K562 (cell line): Measurements from ENCODE around the gene TMEM218. TPM values are rescaled to one million over a fixed set of nuclear protein-coding genes. Genes with fewer than 3 reads are reported as not detected.

Source experiments
- ATAC-seq: fragments of 200-7000 bp; cut with Tn5 transposase; 3 replicates; pipeline ENCODE4 v1.9.1; 2020; ENCODE audit warnings: moderate library complexity
- BruUV-seq: library from RNA; stranded (reverse); fragments of 400-500 nt; replicated peaks from 2 replicates; lab custom pipeline; 2021; lab: Mats Ljungman, UMichigan
- CTCF ChIA-PET: fragments of 300-600 bp; formaldehyde crosslinking; extraction: SDS; loops from one replicate; lab custom pipeline; 2021; ENCODE audit warnings: low intra/inter-chr PET ratio; lab: Yijun Ruan, JAX
- POLR2A ChIA-PET: fragments of 300-600, 350-650 bp; sonication (Branson Sonifier 250); formaldehyde crosslinking; extraction: SDS; loops from one replicate; lab custom pipeline; 2021; ENCODE audit warnings: antibody characterized with exemption, inconsistent platforms; lab: Yijun Ruan, JAX
- DNase-seq, 4 experiments: peaks; one replicate each; pipeline versions ENCODE4 v3.0.0 to v3.0.0-alpha.2; 2011 to 2018; ENCODE audit warnings: low spot score in 3 of 4, mixed read lengths in 3 of 4; ENCODE audit errors: extremely low read depth in 1 of 4
- FAIRE-seq: peaks from 2 replicates; lab custom pipeline; 2011; peaks lifted over from hg19 to GRCh38; lab: Jason Lieb, UNC
- H2AFZ ChIP-seq: 2 replicates; pipeline ENCODE4 v1.6.0; 2011; ENCODE audit warnings: low read depth, low read length, control low read depth, inconsistent platforms
- H3K27ac ChIP-seq: fragments of 200-600 bp; 3 replicates; pipeline ENCODE4 v1.8.0; 2011; ENCODE audit warnings: low read depth, mild to moderate bottlenecking, control low read depth, inconsistent platforms, low read length, moderate library complexity, mixed read lengths; ENCODE audit errors: extremely low read depth
- H3K27me3 ChIP-seq, 2 experiments: fragments of 300-600 bp in 1 of 2; 2 replicates in 1 of 2; 3 replicates in 1 of 2; pipeline versions ENCODE4 v1.6.0 to v1.8.0; 2011; ENCODE audit warnings: inconsistent platforms in 2 of 2, low read length in 2 of 2, mild to moderate bottlenecking in 1 of 2, mixed read lengths in 1 of 2, moderate library complexity in 1 of 2; ENCODE audit not compliant: control insufficient read depth in 2 of 2, insufficient read depth in 2 of 2
- H3K36me3 ChIP-seq: fragments of 300-600 bp; 3 replicates; pipeline ENCODE4 v1.8.0; 2011; ENCODE audit warnings: mild to moderate bottlenecking, low read length, inconsistent platforms; ENCODE audit not compliant: control insufficient read depth, insufficient read depth
- H3K4me1 ChIP-seq, 2 experiments: fragments of 200-600 bp in 1 of 2; replicated peaks in 1 of 2; 2 replicates in 1 of 2; 3 replicates in 1 of 2; pipeline versions ENCODE4 v1.5.1 to v1.8.0; 2011; ENCODE audit warnings: inconsistent platforms in 2 of 2, low read length in 2 of 2, mild to moderate bottlenecking in 1 of 2, mixed read lengths in 1 of 2, moderate library complexity in 1 of 2; ENCODE audit not compliant: control insufficient read depth in 2 of 2, insufficient read depth in 2 of 2
- H3K4me2 ChIP-seq: 2 replicates; pipeline ENCODE4 v1.6.1; 2011; ENCODE audit warnings: low read length, control low read depth, inconsistent platforms, mixed read lengths; ENCODE audit not compliant: insufficient read depth
- H3K4me3 ChIP-seq: fragments of 200-600 bp; sonication (generic), shearing (Covaris generic); 2 replicates; pipeline ENCODE4 v1.5.1; 2016; ENCODE audit warnings: control low read depth, inconsistent platforms
- H3K79me2 ChIP-seq: fragments of 200-600 bp; 3 replicates; pipeline ENCODE4 v1.8.0; 2011; ENCODE audit warnings: low read length, inconsistent platforms; ENCODE audit not compliant: control insufficient read depth, insufficient read depth
- H3K9ac ChIP-seq, 2 experiments: 2 replicates each; pipeline versions ENCODE4 v1.6.0 to v1.6.1; 2011; ENCODE audit warnings: low read depth in 2 of 2, low read length in 2 of 2, control low read depth in 1 of 2, inconsistent platforms in 1 of 2, mild to moderate bottlenecking in 1 of 2, mixed read lengths in 1 of 2; ENCODE audit not compliant: insufficient read depth in 1 of 2
- H3K9me1 ChIP-seq: one replicate; pipeline ENCODE4 v1.6.0; 2011; ENCODE audit warnings: inconsistent platforms, mild to moderate bottlenecking, low read length, moderate library complexity; ENCODE audit not compliant: control insufficient read depth, insufficient read depth
- H3K9me3 ChIP-seq: replicated peaks from 2 replicates; pipeline ENCODE4 v1.5.1; 2011; ENCODE audit warnings: low read depth, low read length, inconsistent platforms; ENCODE audit not compliant: control insufficient read depth, insufficient read depth
- H4K20me1 ChIP-seq: replicated peaks from 2 replicates; pipeline ENCODE4 v1.6.1; 2011; ENCODE audit warnings: low read length, inconsistent platforms, mixed read lengths; ENCODE audit not compliant: control insufficient read depth, insufficient read depth
- ATF7 ChIP-seq: fragments of 450-650 bp; IDR thresholded peaks from 2 replicates; pipeline ENCODE4 v1.7.1; 2014; ENCODE audit warnings: mild to moderate bottlenecking, moderate library complexity
- CBX2 ChIP-seq: fragments of 200-600 bp; sonication (generic); IDR thresholded peaks from one replicate; pipeline ENCODE4 v1.6.1; 2012; ENCODE audit warnings: mild to moderate bottlenecking, low read length, inconsistent platforms; ENCODE audit not compliant: insufficient read depth, poor library complexity, severe bottlenecking
- E4F1 ChIP-seq: fragments of 250-450 bp; sonication (Bioruptor Pico); IDR thresholded peaks from 2 replicates; pipeline ENCODE4 v1.5.0; 2021; ENCODE audit warnings: mild to moderate bottlenecking, borderline replicate concordance
- ETV1 ChIP-seq: fragments of 450-650 bp; conservative IDR thresholded peaks from 2 replicates; pipeline ENCODE4 v1.6.1; 2016; ENCODE audit warnings: missing genetic modification characterization, control low read depth, low read depth, missing compliant biosample characterization
- FIP1L1 ChIP-seq: fragments of 200-400 bp; formaldehyde crosslinking; IDR thresholded peaks from 2 replicates; pipeline ENCODE4 v1.6.1; 2018; ENCODE audit warnings: mild to moderate bottlenecking, low read depth, low read length; ENCODE audit not compliant: poor library complexity, severe bottlenecking
- HLTF ChIP-seq: fragments of 450-650 bp; IDR thresholded peaks from 2 replicates; pipeline ENCODE4 v1.6.1; 2016
- IFI16 ChIP-seq: fragments of 250-450 bp; sonication (Bioruptor Pico); IDR thresholded peaks from 2 replicates; pipeline ENCODE4 v2.1.2; 2022; ENCODE audit warnings: mild to moderate bottlenecking, inconsistent platforms
- KDM2B ChIP-seq: fragments of 250-450 bp; sonication (Bioruptor Pico); IDR thresholded peaks from 2 replicates; pipeline ENCODE4 v1.8.0; 2021; ENCODE audit warnings: mild to moderate bottlenecking, moderate library complexity
- KDM4B ChIP-seq, 2 experiments: fragments of 450-650 bp in 1 of 2; sonication (generic) in 1 of 2; IDR thresholded peaks; 2 replicates each; pipeline ENCODE4 v1.6.1; 2016 to 2017; ENCODE audit warnings: borderline replicate concordance in 2 of 2, antibody characterized with exemption in 1 of 2, low read depth in 1 of 2, mild to moderate bottlenecking in 1 of 2
- NCOA4 ChIP-seq: fragments of 450-650 bp; IDR thresholded peaks from 2 replicates; pipeline ENCODE4 v1.6.1; 2018; ENCODE audit warnings: mild to moderate bottlenecking; ENCODE audit not compliant: partially characterized antibody
- NFATC3 ChIP-seq: fragments of 450-650 bp; IDR thresholded peaks from 2 replicates; pipeline ENCODE4 v1.6.1; 2017; ENCODE audit warnings: mild to moderate bottlenecking
- NFIX ChIP-seq: fragments of 250-450 bp; sonication (Bioruptor Pico); IDR thresholded peaks from 2 replicates; pipeline ENCODE4 v1.4.0; 2020; ENCODE audit warnings: low read depth, mild to moderate bottlenecking, moderate library complexity
- TAF15 ChIP-seq: fragments of 200-400 bp; formaldehyde crosslinking; IDR thresholded peaks from 2 replicates; pipeline ENCODE4 v1.6.1; 2017; ENCODE audit warnings: mild to moderate bottlenecking, low read depth, low read length, moderate library complexity
- ZEB2 ChIP-seq: fragments of 450-650 bp; IDR thresholded peaks from 2 replicates; pipeline ENCODE4 v1.6.1; 2016
- ZNF175 ChIP-seq: fragments of 200-800 bp; sonication (Bioruptor generic); IDR thresholded peaks from 2 replicates; pipeline ENCODE4 v1.6.1; 2016; ENCODE audit warnings: low read depth, mild to moderate bottlenecking, missing genetic modification characterization, missing compliant biosample characterization
- ZNF316 ChIP-seq: fragments of 450-650 bp; IDR thresholded peaks from 2 replicates; pipeline ENCODE4 v1.6.1; 2016
- ZNF41 ChIP-seq: fragments of 250-450 bp; sonication (Bioruptor Pico); conservative IDR thresholded peaks from 2 replicates; pipeline ENCODE4 v1.4.0; 2020; ENCODE audit warnings: mild to moderate bottlenecking
- ZNF77 ChIP-seq: fragments of 250-450 bp; sonication (Bioruptor Pico); IDR thresholded peaks from 2 replicates; pipeline ENCODE4 v1.5.0; 2020
- in situ Hi-C: fragments of 300-500 bp; cut with MboI; formaldehyde crosslinking; loops from 4 replicates; pipeline ENCODE4 v1.15.0; 2018; ENCODE audit warnings: inconsistent platforms, mixed read lengths
- intact Hi-C: fragments of 100-400 bp; cut with micrococcal nuclease; formaldehyde crosslinking; loops from 2 replicates; pipeline ENCODE4 v1.14.2; 2022
- polyA plus RNA-seq, 8 experiments: library from polyadenylated mRNA; depleted of rRNA in 4 of 8; stranded (reverse) in 5 of 8; unstranded in 3 of 8; fragments of >200 nt; fragmentation: Nextera tagmentation in 2 of 8; fragmentation: Illumina TruSeq in 1 of 8; extraction: Ambion mirVana in 2 of 8; extraction: Trizol in 1 of 8; gene quantifications; 2 replicates each; pipeline versions ENCODE4 v1.2.1 to v1.2.3, GENCODE V29; 2011 to 2014; ENCODE audit warnings: inconsistent platforms in 1 of 8, missing spikeins in 1 of 8
- total RNA-seq, 7 experiments: library from RNA; depleted of rRNA in 6 of 7; stranded (reverse); fragments of >200 nt in 6 of 7; fragmentation: Illumina TruSeq in 2 of 7; extraction: Trizol in 2 of 7; gene quantifications; 2 replicates each; pipeline versions ENCODE4 v1.2.1 to v1.2.3, GENCODE V29; 2011 to 2021; ENCODE audit warnings: low replicate concordance in 1 of 7
- TF ChIP-seq, protein P1 (sequence below): fragments of 450-650 bp; formaldehyde crosslinking; IDR thresholded peaks from 2 replicates; pipeline ENCODE4 v1.4.0; 2020; ENCODE audit warnings: mild to moderate bottlenecking, mixed read lengths

The TMEM218 gene
- total and polyA plus RNA-seq, 9 of the 15 experiments (the other 6 are each of a cell fraction or from before 2014, with no cell fraction given), result 13.4 to 32.2 (median 25.4) TPM

DNA sequence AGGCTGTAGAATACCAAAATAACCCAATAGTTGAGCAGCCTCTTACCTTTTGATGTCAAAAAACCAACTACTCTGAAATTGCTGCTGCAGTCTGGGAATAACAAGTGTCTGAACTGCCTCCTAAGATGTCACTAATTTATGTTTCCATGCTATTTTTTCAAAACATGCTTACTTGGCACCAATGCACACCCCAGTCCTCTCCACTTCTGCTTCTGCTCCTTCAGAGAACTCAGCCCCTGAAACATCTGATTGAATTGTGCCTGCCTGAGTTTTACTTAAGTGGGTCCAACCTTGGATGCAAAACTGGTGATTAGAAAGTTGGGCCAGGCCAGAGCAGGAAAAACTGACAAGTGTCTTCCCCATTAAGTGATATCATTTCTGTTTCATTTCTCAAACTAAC, 24.6 kb upstream of the TMEM218 start:
- no peaks in the 10 kb centered on the region for H3K9me1 ChIP-seq
- H2AFZ ChIP-seq, result no peak overlapping the region
- TF ChIP-seq NFIX (CRISPR knock-in tag), result no peak
- TF ChIP-seq ZNF41 (CRISPR knock-in tag), result no peak
- TF ChIP-seq ZNF316, result no peak
- no peak for TF ChIP-seq IFI16 (CRISPR knock-in tag)
- TF ChIP-seq TAF15, result no peak
- TF ChIP-seq HLTF, result no peak
- no peak for TF ChIP-seq ATF7
- TF ChIP-seq CBX2, result no peak
- TF ChIP-seq KDM4B (IDR thresholded peaks at IDR 0.05; ENCODE audit: borderline replicate concordance in 2 of 2, low read depth in 1 of 2), result no peak
- TF ChIP-seq FIP1L1, result no peak
- TF ChIP-seq E4F1 (CRISPR knock-in tag), result no peak
- no peak for TF ChIP-seq ETV1 (tag)
- no peak for TF ChIP-seq NFATC3
- no peak for TF ChIP-seq KDM2B (CRISPR knock-in tag)
- no peak for TF ChIP-seq ZEB2
- TF ChIP-seq ZNF175 (CRISPR knock-in tag), result no peak
- no peak for TF ChIP-seq NCOA4
- TF ChIP-seq, protein P1, sequence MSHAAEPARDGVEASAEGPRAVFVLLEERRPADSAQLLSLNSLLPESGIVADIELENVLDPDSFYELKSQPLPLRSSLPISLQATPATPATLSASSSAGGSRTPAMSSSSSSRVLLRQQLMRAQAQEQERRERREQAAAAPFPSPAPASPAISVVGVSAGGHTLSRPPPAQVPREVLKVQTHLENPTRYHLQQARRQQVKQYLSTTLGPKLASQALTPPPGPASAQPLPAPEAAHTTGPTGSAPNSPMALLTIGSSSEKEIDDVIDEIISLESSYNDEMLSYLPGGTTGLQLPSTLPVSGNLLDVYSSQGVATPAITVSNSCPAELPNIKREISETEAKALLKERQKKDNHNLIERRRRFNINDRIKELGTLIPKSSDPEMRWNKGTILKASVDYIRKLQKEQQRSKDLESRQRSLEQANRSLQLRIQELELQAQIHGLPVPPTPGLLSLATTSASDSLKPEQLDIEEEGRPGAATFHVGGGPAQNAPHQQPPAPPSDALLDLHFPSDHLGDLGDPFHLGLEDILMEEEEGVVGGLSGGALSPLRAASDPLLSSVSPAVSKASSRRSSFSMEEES (CRISPR knock-in tag), result no peak
- no peak for TF ChIP-seq ZNF77 (CRISPR knock-in tag)
- FAIRE-seq (no peak), DNase-seq (no peak), ATAC-seq (no peak)
- ChIA-PET CTCF (no interaction called here), POLR2A (interaction anchor here (0.9 kb wide), 1 partner anchor 752 kb away, joined by 4 read pairs; the partner anchor contains the start of gene HYLS1)
- no peaks in the 10 kb centered on the region for H4K20me1 ChIP-seq
- no peaks in the 10 kb centered on the region for H3K4me1 ChIP-seq
- intact Hi-C loops, result no loop called here
- no peak overlapping the region for H3K27ac ChIP-seq
- no peak overlapping the region for H3K4me3 ChIP-seq
- no peaks in the 10 kb centered on the region for H3K79me2 ChIP-seq
- no peaks in the 10 kb centered on the region for H3K36me3 ChIP-seq
- H3K27me3 ChIP-seq, result peaks cover 31 to 45% of the 10 kb centered on the region in 2 experiments; a peak in 4 of 5 replicates
- no peaks in the 10 kb centered on the region for H3K9me3 ChIP-seq
- in situ Hi-C loops, result no loop called here
- H3K4me2 ChIP-seq, result no peak overlapping the region
- BruUV-seq, result no TSS peak
- no peak overlapping the region for H3K9ac ChIP-seq
